Body of pancreas (tissue), 4 donors: ENCODE measurements around the gene ZNF792.

ENCODE experiments used
- POLR2A ChIP-seq, 3 donors: fragments of 450-650 bp; IDR thresholded peaks; one replicate each; pipeline ENCODE4 v1.6.1; 2016; ENCODE audit warnings: antibody characterized with exemption in 3 of 3, mild to moderate bottlenecking in 2 of 3
- TF ChIP-seq, protein P1 (sequence below), 7 experiments: fragments of 450-650 bp in 4 of 7; fragments of 200-600 bp in 3 of 7; sonication (generic) in 3 of 7; IDR thresholded peaks; one replicate each; pipeline ENCODE4 v1.5.1; 2016 to 2019; ENCODE audit warnings: antibody characterized with exemption in 7 of 7

GRCh38 chr19:34982275-34982674 is 18.2 kb upstream of the ZNF792 start:
- TF ChIP-seq, protein P1, sequence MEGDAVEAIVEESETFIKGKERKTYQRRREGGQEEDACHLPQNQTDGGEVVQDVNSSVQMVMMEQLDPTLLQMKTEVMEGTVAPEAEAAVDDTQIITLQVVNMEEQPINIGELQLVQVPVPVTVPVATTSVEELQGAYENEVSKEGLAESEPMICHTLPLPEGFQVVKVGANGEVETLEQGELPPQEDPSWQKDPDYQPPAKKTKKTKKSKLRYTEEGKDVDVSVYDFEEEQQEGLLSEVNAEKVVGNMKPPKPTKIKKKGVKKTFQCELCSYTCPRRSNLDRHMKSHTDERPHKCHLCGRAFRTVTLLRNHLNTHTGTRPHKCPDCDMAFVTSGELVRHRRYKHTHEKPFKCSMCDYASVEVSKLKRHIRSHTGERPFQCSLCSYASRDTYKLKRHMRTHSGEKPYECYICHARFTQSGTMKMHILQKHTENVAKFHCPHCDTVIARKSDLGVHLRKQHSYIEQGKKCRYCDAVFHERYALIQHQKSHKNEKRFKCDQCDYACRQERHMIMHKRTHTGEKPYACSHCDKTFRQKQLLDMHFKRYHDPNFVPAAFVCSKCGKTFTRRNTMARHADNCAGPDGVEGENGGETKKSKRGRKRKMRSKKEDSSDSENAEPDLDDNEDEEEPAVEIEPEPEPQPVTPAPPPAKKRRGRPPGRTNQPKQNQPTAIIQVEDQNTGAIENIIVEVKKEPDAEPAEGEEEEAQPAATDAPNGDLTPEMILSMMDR (IDR thresholded peaks at IDR 0.05) = no peak
- no peak for TF ChIP-seq POLR2A (IDR thresholded peaks at IDR 0.05)
